Measurements from ENCODE around the gene PTPRK. TPM values are rescaled to one million over a fixed set of nuclear protein-coding genes. Genes with fewer than 3 reads are reported as not detected.

PTPRK gene
- total and polyA plus RNA-seq, 5 donors, result 9.6 to 45.7 (median 42.7) TPM

DNA sequence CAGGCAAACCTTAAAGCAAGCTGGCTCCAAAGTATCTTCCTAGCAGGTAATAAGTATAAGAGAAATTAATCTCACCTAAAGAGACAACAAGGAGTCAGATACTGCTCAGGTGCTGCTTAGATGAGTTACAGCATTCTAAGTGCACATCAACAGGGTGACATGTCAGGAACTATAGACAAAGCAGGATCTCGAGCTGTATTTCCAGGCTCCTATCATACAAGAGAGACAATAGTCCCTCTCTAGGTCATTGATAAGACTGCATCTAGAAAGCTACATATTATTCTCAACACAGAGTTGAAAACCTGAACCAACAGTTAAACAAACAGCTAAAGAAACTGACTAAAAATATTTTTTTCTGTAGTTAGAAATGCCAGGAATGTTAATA, 3.9 kb downstream of the PTPRK start:
- intact Hi-C loops (cut with DNase I), result loop anchor here in 1 of 4 donors (10.0 kb wide), 1 partner anchor 162 kb away; no protein-coding TSS in a partner anchor
- H3K9me3 ChIP-seq (ENCODE audit: control insufficient read depth, low read length), result no peaks in the 10 kb centered on the region
- DNase-seq, result no peak
- H3K4me3 ChIP-seq (ENCODE audit: low read length), result no peak overlapping the region
- WGBS, result 16% methylated on average over 1 of the region's 1 CpG
- no peak overlapping the region for H3K27ac ChIP-seq (ENCODE audit: low read length)
- ATAC-seq, result no peak
- H3K27me3 ChIP-seq (ENCODE audit: control insufficient read depth, insufficient read depth), result no peaks in the 10 kb centered on the region
- H3K4me1 ChIP-seq (ENCODE audit: control insufficient read depth, insufficient read depth, low read length), result no peaks in the 10 kb centered on the region

DNA sequence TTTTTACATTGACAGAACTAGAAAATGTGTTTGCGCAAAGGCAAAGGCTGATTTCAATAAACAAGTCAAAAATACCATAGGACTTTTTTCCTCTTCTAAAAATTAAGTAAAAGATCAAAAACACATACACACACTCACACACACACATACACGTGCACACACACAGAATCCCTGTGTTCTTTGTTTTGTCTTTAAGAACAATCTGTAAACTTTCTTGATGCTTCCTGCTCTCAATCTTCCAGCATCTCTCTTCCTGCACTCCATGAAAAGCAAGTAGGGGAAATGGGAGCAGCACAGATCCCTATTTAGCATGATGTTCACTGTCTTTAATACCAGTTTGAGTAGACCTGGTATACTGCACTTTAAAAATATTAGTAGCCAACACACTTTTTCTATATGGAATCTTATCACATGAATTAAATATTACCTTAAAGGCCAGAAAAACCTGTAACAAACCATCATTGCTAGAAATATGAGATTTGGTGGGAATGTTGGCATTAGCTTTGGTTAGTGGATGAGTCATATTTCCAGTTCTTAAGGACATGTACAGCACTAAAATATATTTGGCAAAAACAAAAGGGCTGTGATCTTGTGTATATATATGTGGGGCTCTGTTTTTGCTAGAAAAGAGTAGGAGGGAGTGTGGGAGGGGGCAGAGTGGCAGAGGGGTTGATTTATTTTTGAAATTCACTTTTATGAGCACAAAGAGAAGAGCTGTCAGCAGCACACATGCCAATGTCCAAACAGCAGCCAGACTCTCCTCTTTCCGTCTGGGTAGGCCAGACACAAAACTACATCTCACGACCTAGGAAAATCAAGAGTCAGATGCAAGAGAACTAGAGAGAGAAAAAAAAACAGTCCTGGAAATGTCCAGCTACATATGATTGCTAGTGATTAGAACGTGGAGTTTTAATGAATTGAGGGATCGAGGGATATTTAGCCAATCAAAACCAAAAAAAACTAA, 4.6 kb downstream of the PTPRK start:
- no peaks in the 10 kb centered on the region for H3K4me1 ChIP-seq (ENCODE audit: control insufficient read depth, insufficient read depth, low read length)
- 55% methylated on average over 6 of the region's 6 CpGs for WGBS
- ATAC-seq (no peak), DNase-seq (no peak)
- no peak overlapping the region for H3K4me3 ChIP-seq (ENCODE audit: low read length)
- H3K27me3 ChIP-seq (ENCODE audit: control insufficient read depth, insufficient read depth), result no peaks in the 10 kb centered on the region
- intact Hi-C loops (cut with DNase I), result loop anchor here in 1 of 4 donors (10.0 kb wide), 1 partner anchor 161 kb away; no protein-coding TSS in a partner anchor
- H3K27ac ChIP-seq (ENCODE audit: low read length), result no peak overlapping the region
- H3K9me3 ChIP-seq (ENCODE audit: control insufficient read depth, low read length), result no peaks in the 10 kb centered on the region

DNA sequence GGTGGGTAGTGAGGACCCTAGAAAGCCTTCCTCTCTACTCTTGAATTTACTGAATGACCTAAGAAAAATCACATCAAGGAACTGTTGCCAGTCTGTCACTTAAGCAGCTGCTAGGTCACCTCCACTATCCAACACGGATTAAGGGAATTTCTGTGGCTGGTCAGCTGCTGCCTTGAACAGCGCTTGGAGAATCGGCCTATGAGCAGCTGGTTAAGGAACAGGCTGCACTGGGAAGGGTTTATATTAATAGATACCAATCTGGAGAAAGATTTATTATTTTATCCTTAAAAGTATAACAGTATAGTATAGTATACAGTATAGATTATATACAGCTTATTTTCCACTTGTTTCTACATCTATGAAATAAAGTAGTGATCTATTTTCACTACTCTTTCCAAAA, 6.5 kb downstream of the PTPRK start:
- no peaks in the 10 kb centered on the region for H3K9me3 ChIP-seq (ENCODE audit: control insufficient read depth, low read length)
- intact Hi-C loops (cut with DNase I), result loop anchor here in 1 of 4 donors (10.0 kb wide), 1 partner anchor 159 kb away; no protein-coding TSS in a partner anchor
- no peak for DNase-seq
- no peak overlapping the region for H3K4me3 ChIP-seq (ENCODE audit: low read length)
- ATAC-seq, result no peak
- 67% methylated on average over 3 of the region's 3 CpGs for WGBS
- no peaks in the 10 kb centered on the region for H3K27me3 ChIP-seq (ENCODE audit: control insufficient read depth, insufficient read depth)
- H3K4me1 ChIP-seq (ENCODE audit: control insufficient read depth, insufficient read depth, low read length), result peaks cover 2% of the 10 kb centered on the region
- no peak overlapping the region for H3K27ac ChIP-seq (ENCODE audit: low read length)

DNA sequence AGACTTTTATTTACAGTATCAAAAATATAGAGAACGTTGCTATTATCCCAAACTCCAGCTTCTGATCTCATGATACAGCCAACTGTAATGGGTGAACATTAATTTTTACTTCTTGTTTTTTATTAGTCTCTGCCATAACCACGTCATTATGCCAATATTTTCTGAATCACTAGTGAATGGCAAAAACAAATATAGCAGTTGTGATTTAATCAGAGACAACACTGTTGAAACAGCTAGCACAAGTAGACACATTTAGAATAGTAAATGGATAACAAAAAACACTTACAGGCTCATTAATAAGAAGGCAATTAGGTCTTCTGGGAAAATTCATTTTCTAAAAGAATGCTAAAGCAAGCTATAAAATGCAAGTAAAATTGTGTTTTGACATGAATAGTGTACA, 8.1 kb downstream of the PTPRK start:
- 69% methylated on average over 2 of the region's 2 CpGs for WGBS
- Histone ChIP-seq H3K27me3 (ENCODE audit: control insufficient read depth, insufficient read depth) (no peaks in the 10 kb centered on the region), H3K4me3 (ENCODE audit: low read length) (no peak overlapping the region), H3K27ac (ENCODE audit: low read length) (no peak overlapping the region), H3K4me1 (ENCODE audit: control insufficient read depth, insufficient read depth, low read length) (peaks cover 4% of the 10 kb centered on the region), H3K9me3 (ENCODE audit: control insufficient read depth, low read length) (no peaks in the 10 kb centered on the region)
- DNase-seq, result no peak
- intact Hi-C loops (cut with DNase I), result loop anchor here in 1 of 4 donors (10.0 kb wide), 1 partner anchor 157 kb away; no protein-coding TSS in a partner anchor
- no peak for ATAC-seq

DNA sequence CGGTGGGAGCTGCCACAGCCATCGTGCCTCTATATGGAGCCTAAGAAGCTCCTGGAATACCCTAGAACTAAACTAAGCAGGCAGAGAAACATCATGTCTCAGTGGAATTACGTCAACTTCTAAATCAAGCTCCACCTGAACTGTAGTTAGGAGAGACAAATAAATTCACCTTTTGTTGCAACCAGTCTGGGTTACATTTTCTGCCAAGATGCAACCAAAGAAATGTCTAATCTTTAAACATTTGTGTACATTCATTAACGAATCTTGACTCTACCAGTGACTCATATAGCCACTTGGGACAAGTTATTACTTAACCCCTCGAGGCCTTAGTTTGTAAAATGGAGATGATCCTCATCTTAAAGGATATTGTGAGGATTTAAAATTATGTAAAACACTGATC, 8.9 kb downstream of the PTPRK start:
- ATAC-seq, result no peak
- Histone ChIP-seq H3K27ac (ENCODE audit: low read length) (no peak overlapping the region), H3K27me3 (ENCODE audit: control insufficient read depth, insufficient read depth) (no peaks in the 10 kb centered on the region), H3K4me1 (ENCODE audit: control insufficient read depth, insufficient read depth, low read length) (peaks cover 4% of the 10 kb centered on the region), H3K4me3 (ENCODE audit: low read length) (no peak overlapping the region), H3K9me3 (ENCODE audit: control insufficient read depth, low read length) (no peaks in the 10 kb centered on the region)
- no peak for DNase-seq
- WGBS, result 74% methylated on average over 5 of the region's 5 CpGs
- intact Hi-C loops (cut with DNase I), result loop anchor here in 1 of 4 donors (10.0 kb wide), 1 partner anchor 157 kb away; no protein-coding TSS in a partner anchor

DNA sequence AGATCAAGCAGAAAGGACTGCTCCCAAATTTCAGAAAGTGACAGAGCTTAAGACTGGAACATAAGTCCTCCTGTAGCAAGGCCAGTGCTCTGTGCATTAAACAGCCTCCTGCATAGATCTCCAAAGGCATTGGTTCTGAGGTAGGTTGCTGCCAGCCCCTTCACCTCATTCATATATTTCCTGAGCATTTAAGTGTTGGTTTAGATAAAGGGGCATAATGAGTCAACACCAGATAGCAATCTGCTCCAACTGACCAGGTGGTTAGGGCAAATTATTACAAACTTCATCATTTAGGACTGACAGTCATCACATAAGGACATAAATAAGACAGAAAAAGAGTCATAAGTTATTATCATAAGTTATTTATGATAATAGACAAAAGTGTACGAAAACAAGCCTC, 10.7 kb downstream of the PTPRK start:
- ATAC-seq (no peak), DNase-seq (no peak)
- peaks cover 6% of the 10 kb centered on the region for H3K4me1 ChIP-seq (ENCODE audit: control insufficient read depth, insufficient read depth, low read length)
- intact Hi-C loops (cut with DNase I), result loop anchor here in 1 of 4 donors (10.0 kb wide), 1 partner anchor 155 kb away; no protein-coding TSS in a partner anchor
- WGBS, result 86% methylated on average over 1 of the region's 1 CpG
- H3K4me3 ChIP-seq (ENCODE audit: low read length), result no peak overlapping the region
- H3K9me3 ChIP-seq (ENCODE audit: control insufficient read depth, low read length), result no peaks in the 10 kb centered on the region
- H3K27ac ChIP-seq (ENCODE audit: low read length), result no peak overlapping the region
- no peaks in the 10 kb centered on the region for H3K27me3 ChIP-seq (ENCODE audit: control insufficient read depth, insufficient read depth)

DNA sequence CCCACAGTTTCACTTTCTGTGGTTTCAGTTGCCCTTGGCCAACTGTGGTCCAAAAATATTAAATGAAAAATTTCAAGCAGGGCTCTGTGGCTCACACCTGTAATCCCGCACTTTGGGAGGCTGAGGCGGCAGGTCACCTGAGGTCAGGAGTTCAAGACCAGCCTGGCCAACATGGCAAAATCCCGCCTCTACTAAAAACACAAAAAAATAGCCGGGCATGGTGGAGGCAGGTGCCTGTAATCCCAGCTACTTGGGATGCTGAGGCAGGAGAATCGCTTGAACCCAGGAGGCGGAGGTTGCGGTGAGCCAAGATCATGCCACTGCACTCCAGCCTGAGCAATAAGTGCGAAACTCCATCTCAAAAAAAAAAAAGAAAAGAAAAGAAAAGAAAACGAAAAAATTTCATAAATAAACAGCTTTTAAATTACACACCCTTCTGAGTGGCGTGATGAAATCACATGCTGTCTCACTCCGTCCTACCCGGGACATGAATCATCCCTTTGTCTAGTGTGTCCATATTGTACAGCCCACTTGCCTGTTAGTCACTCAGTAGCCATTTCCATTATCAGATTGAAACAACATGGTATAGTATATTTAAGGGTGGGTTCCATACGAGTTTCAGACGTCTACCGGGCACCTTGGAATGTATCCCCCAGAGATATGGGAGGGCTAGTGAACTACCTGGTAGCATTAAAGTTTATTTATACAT, 11.7 kb downstream of the PTPRK start:
- H3K9me3 ChIP-seq (ENCODE audit: control insufficient read depth, low read length), result no peaks in the 10 kb centered on the region
- H3K4me3 ChIP-seq (ENCODE audit: low read length), result no peak overlapping the region
- ATAC-seq (no peak), DNase-seq (no peak)
- no peaks in the 10 kb centered on the region for H3K27me3 ChIP-seq (ENCODE audit: control insufficient read depth, insufficient read depth)
- WGBS, result 90% methylated on average over 15 of the region's 15 CpGs
- peaks cover 6% of the 10 kb centered on the region for H3K4me1 ChIP-seq (ENCODE audit: control insufficient read depth, insufficient read depth, low read length)
- H3K27ac ChIP-seq (ENCODE audit: low read length), result no peak overlapping the region
- intact Hi-C loops (cut with DNase I), result no loop called here

DNA sequence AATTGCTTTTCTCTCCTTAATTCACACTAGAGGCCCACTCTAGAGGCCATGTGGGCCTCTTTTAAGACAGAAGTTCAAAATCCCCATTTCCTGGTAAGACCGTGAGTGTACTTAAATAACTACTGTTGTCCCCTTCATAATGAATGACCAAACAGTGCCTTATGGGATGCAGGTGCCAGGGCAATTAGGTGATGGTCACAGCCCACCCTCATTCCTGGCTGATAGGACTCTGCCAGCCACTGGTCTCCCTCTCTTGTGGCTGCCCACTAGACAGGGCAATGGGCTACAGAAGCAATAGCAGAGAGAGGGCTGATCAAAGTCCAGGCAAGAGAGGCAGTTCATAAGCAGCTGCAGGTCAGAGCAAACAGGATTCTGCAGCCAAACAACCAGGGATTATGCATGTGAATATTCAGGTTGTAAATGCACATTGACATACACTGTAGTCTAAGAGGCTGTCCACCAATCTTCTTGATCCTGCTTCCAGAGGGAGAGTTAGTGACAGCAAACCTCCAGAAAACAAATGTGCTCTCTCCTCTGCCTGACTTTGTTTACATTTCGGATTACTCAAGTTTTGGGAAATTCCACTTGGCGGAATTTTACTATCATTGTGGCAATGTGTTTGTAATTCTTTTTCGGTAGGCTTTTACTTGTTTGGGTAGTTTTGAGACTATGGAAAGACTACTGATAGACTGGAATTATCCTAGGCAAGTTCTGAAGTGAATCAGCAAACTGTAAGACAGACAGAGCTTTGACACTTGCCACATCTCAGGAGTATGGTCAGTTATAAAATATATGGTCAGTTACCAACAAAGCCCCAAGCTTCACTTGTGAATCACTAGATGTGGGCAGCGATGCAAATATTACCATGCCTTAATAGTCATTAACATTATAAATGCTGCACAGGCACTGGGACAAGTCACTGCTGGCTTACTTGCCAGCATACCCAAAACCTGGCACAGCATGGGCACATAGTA, 12.8 kb downstream of the PTPRK start:
- 88% methylated on average over 5 of the region's 5 CpGs for WGBS
- intact Hi-C loops (cut with DNase I), result no loop called here
- Histone ChIP-seq H3K9me3 (ENCODE audit: control insufficient read depth, low read length) (no peaks in the 10 kb centered on the region), H3K4me1 (ENCODE audit: control insufficient read depth, insufficient read depth, low read length) (peaks cover 6% of the 10 kb centered on the region), H3K27ac (ENCODE audit: low read length) (no peak overlapping the region), H3K27me3 (ENCODE audit: control insufficient read depth, insufficient read depth) (no peaks in the 10 kb centered on the region), H3K4me3 (ENCODE audit: low read length) (no peak overlapping the region)
- no peak for ATAC-seq
- DNase-seq, result no peak

DNA sequence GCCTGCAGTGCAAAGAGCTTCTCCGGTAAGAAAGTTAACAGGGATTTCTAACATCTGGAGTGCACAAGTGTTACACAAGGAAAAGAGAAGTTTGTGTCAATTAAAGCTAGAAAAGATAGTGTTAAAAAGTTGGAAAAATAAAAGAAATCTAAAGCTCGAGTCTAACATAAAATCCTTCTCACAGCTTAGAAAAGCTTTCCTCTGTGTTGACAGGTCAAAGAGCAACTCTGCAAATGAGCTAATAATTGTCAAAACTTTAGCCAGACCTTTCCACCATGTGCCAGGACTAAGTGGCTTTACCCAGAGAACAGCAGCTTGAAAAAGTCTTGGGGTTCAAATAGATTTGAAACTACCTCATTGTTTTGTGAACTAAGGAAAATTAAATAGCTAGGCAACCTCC, 14.8 kb downstream of the PTPRK start:
- H3K27me3 ChIP-seq (ENCODE audit: control insufficient read depth, insufficient read depth), result no peaks in the 10 kb centered on the region
- no peaks in the 10 kb centered on the region for H3K9me3 ChIP-seq (ENCODE audit: control insufficient read depth, low read length)
- H3K27ac ChIP-seq (ENCODE audit: low read length), result no peak overlapping the region
- H3K4me1 ChIP-seq (ENCODE audit: control insufficient read depth, insufficient read depth, low read length), result peaks cover 6% of the 10 kb centered on the region
- H3K4me3 ChIP-seq (ENCODE audit: low read length), result no peak overlapping the region
- no peak for DNase-seq
- intact Hi-C loops (cut with DNase I), result no loop called here
- WGBS, result 49% methylated on average over 2 of the region's 2 CpGs
- ATAC-seq, result no peak

DNA sequence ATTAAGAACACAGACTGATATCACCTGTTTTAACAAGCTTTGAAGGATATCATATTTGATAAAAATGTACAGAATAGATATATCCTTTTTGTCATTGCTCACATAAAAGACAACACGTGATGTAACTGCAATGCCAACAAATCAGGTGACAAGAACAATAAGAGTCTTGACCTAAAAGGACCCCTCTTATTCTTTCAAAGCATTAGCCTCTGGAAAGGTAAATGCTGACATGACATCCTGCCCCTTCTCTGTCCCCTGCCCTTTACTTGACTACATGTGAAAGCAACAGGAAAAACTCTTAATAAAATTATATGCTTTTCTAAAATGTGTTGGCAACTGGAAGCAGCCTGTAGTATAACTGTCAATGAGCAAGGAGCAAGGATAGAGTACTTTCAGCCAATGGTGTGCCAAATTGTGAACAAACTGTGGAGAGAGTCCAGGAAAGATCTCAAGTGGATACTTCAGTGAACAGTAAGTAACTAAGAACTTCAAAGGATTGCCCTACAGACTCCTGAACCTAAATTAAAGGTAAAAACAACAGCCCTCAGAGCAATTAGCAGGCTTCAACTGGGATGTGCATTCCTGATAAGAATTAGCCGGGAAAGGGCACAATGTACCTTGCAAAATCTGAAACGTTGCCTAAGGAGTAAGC, 16.3 kb downstream of the PTPRK start:
- DNase-seq (no peak), ATAC-seq (no peak)
- H3K9me3 ChIP-seq (ENCODE audit: control insufficient read depth, low read length), result no peaks in the 10 kb centered on the region
- H3K27ac ChIP-seq (ENCODE audit: low read length), result no peak overlapping the region
- WGBS, result 45% methylated on average over 3 of the region's 3 CpGs
- intact Hi-C loops (cut with DNase I), result no loop called here
- no peaks in the 10 kb centered on the region for H3K27me3 ChIP-seq (ENCODE audit: control insufficient read depth, insufficient read depth)
- H3K4me1 ChIP-seq (ENCODE audit: control insufficient read depth, insufficient read depth, low read length), result peaks cover 4% of the 10 kb centered on the region
- no peak overlapping the region for H3K4me3 ChIP-seq (ENCODE audit: low read length)
